PFSK-1 (cell line): ENCODE results near the gene PISD.

ENCODE experiments used
- POLR2AphosphoS5 ChIP-seq: IDR thresholded peaks from 2 replicates; pipeline ENCODE4 v1.6.1; 2012; ENCODE audit warnings: low read depth, mild to moderate bottlenecking, control low read depth, low read length, moderate library complexity
- SIN3A ChIP-seq: IDR thresholded peaks from 2 replicates; pipeline ENCODE4 v1.6.1; 2012; ENCODE audit warnings: mild to moderate bottlenecking, low read length, moderate library complexity, borderline replicate concordance; ENCODE audit not compliant: insufficient read depth

DNA sequence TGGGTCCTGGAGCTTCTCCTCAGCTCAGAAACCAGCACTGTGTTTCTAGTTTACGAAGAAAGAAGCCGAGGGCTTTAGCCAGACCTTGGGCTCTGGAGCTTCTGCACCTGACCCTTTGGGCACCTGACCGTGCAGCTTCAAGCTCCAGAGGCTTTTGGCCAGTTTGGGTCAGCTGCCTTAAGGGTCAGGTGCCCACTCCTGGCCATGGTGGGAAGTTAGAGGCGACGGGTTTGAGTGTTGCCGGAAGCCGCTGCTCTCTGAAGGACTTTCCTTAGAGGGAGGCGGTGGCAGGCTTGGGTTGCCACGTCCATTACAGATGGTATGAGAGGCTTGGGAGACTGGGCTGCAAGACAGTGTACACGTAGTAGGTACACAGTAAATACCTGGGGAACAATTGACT is 52.3 kb downstream of the PISD start:
- TF ChIP-seq POLR2AphosphoS5 = no peak
- TF ChIP-seq SIN3A = no peak
